DMS 273 (cell line): ENCODE data around the gene PCAT7.
"Not testable (repeated sequence)": the region's sequence is repeated elsewhere in the genome, so short reads cannot be mapped to it uniquely, and the experiment has no call there.

Source experiments
- DNase-seq: peaks from one replicate; lab custom pipeline; 2025; ENCODE audit not compliant: unreplicated experiment; lab: John Stamatoyannopoulos, UW

Gene PCAT7

GRCh38 chr9:94554439-94555331 lies at the start of gene PCAT7:
Gene PCAT7 (plus strand): TSS chr9:94555083.
- peak; percentile 27 for DNase-seq

GRCh38 chr9:94506370-94506769 lies 48.5 kb upstream of the PCAT7 start:
- DNase-seq = not testable (repeated sequence)

GRCh38 chr9:94507531-94508258 lies 47.2 kb upstream of the PCAT7 start:
- no peak for DNase-seq

- DNase-seq = peak; percentile 20
These were observed 43.5 kb upstream of the PCAT7 start for GRCh38 chr9:94511134-94511954.

- DNase-seq = no peak
These were observed 43.0 kb upstream of the PCAT7 start for GRCh38 chr9:94511955-94512265.

- no peak for DNase-seq
These were observed 40.2 kb upstream of the PCAT7 start for GRCh38 chr9:94514722-94515121.

- no peak for DNase-seq
These were observed 37.6 kb upstream of the PCAT7 start for GRCh38 chr9:94517254-94517653.

GRCh38 chr9:94525396-94526035 lies 29.4 kb upstream of the PCAT7 start:
- DNase-seq = no peak

GRCh38 chr9:94526271-94526670 lies 28.6 kb upstream of the PCAT7 start:
- DNase-seq = no peak

- DNase-seq = no peak
These were observed 27.9 kb upstream of the PCAT7 start for GRCh38 chr9:94526951-94527350.

- DNase-seq = no peak
These were observed 26.0 kb upstream of the PCAT7 start for GRCh38 chr9:94528886-94529285.

- no peak for DNase-seq
These were observed 21.7 kb upstream of the PCAT7 start for GRCh38 chr9:94533155-94533554.

- DNase-seq = no peak
These were observed 21.3 kb upstream of the PCAT7 start for GRCh38 chr9:94533601-94534000.

GRCh38 chr9:94534901-94535300 lies 20.0 kb upstream of the PCAT7 start:
- DNase-seq = no peak

- DNase-seq = no peak
These were observed 16.0 kb upstream of the PCAT7 start for GRCh38 chr9:94538908-94539307.

GRCh38 chr9:94544335-94544734 lies 10.5 kb upstream of the PCAT7 start:
- DNase-seq = not testable (repeated sequence)

GRCh38 chr9:94545940-94546339 lies 8.9 kb upstream of the PCAT7 start:
- no peak for DNase-seq

- DNase-seq = no peak
These were observed 1.6 kb upstream of the PCAT7 start for GRCh38 chr9:94553029-94553938.

- no peak for DNase-seq
These were observed 825 bp upstream of the PCAT7 start for GRCh38 chr9:94554078-94554438.

GRCh38 chr9:94557376-94557775 lies 2.5 kb downstream of the PCAT7 start:
- DNase-seq = no peak
